Measurements from ENCODE around the gene SLC39A10. TPM values are rescaled to one million over a fixed set of nuclear protein-coding genes. Genes with fewer than 3 reads are reported as not detected.

The SLC39A10 gene
- total RNA-seq, 3 donors from 2014 or later: 15.3 to 22.6 (median 18.6) TPM

DNA sequence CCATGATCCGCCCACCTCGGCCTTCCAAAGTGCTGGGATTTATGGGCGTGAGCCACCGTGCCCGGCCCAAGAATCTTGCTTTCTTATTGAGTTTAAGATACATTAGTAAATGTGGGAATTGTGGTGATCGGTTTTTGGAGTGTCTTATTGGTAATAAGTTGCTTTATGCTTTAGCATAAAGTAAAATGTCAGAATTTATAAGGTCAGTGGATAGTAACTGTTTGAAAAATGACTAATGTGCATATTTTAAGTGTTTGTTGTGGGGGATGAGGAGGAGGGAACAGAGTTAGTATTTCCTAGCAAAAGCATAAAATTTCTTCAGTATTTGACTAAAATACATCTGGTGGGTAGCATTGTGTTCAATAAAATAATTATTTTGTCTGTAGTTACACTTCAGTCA lies 77.4 kb downstream of the SLC39A10 start:
- H3K9me3 ChIP-seq: no peaks in the 10 kb centered on the region
- no peaks in the 10 kb centered on the region for H3K36me3 ChIP-seq (ENCODE audit: low read depth)
- H3K4me1 ChIP-seq (ENCODE audit: low read depth): no peaks in the 10 kb centered on the region
- ATAC-seq: no peak
- intact Hi-C loops (cut with DNase I, micrococcal nuclease): no loop called here
- TF ChIP-seq, protein P1, sequence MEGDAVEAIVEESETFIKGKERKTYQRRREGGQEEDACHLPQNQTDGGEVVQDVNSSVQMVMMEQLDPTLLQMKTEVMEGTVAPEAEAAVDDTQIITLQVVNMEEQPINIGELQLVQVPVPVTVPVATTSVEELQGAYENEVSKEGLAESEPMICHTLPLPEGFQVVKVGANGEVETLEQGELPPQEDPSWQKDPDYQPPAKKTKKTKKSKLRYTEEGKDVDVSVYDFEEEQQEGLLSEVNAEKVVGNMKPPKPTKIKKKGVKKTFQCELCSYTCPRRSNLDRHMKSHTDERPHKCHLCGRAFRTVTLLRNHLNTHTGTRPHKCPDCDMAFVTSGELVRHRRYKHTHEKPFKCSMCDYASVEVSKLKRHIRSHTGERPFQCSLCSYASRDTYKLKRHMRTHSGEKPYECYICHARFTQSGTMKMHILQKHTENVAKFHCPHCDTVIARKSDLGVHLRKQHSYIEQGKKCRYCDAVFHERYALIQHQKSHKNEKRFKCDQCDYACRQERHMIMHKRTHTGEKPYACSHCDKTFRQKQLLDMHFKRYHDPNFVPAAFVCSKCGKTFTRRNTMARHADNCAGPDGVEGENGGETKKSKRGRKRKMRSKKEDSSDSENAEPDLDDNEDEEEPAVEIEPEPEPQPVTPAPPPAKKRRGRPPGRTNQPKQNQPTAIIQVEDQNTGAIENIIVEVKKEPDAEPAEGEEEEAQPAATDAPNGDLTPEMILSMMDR (IDR thresholded peaks at IDR 0.05): no peak
- H3K4me3 ChIP-seq: no peak overlapping the region
- DNase-seq: no peak

DNA sequence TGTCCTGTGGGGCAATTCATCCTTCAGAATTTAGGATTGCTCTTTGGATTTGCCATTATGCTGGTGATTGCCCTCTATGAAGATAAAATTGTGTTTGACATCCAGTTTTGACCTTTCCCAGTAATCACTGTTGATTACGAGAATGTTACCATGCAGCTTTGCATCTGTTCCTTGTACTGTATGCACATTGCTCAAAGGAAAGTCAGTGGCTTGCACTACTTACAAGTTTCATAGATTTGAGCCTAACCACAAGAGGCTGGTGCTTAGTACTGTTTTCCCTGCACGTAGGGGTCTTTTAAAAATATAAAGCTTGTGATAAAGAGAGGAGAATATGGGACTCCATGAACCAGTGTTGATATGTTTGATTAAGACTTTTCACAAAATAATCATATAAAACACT lies 77.9 kb downstream of the SLC39A10 start:
- TF ChIP-seq, protein P1 (IDR thresholded peaks at IDR 0.05): no peak
- Histone ChIP-seq H3K4me1 (ENCODE audit: low read depth) (no peaks in the 10 kb centered on the region), H3K4me3 (no peak overlapping the region), H3K9me3 (no peaks in the 10 kb centered on the region), H3K36me3 (ENCODE audit: low read depth) (no peaks in the 10 kb centered on the region)
- no peak for ATAC-seq
- intact Hi-C loops (cut with DNase I, micrococcal nuclease): no loop called here
- no peak for DNase-seq

DNA sequence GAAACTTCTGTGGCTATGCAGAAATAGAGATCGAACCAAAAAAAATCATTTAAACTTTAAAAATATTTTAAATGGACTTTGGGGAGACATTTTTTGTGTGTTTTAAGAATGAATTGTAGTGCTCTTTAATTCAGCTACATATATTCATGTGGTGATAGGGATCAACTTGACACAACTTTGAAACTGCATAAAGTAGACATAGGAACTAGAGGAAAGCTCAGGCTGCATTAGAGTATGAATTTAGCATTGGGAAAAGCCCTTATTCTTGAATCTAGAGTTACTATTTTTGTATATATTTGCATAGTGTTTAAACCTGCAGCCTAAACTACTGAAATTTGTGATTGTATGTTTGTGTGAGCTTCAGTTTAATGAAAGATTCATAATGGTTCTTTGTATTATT lies 78.3 kb downstream of the SLC39A10 start:
- ATAC-seq (no peak), DNase-seq (no peak)
- TF ChIP-seq, protein P1 (IDR thresholded peaks at IDR 0.05): no peak
- Histone ChIP-seq H3K4me3 (no peak overlapping the region), H3K9me3 (no peaks in the 10 kb centered on the region), H3K4me1 (ENCODE audit: low read depth) (no peaks in the 10 kb centered on the region), H3K36me3 (ENCODE audit: low read depth) (no peaks in the 10 kb centered on the region)
- intact Hi-C loops (cut with DNase I, micrococcal nuclease): no loop called here

DNA sequence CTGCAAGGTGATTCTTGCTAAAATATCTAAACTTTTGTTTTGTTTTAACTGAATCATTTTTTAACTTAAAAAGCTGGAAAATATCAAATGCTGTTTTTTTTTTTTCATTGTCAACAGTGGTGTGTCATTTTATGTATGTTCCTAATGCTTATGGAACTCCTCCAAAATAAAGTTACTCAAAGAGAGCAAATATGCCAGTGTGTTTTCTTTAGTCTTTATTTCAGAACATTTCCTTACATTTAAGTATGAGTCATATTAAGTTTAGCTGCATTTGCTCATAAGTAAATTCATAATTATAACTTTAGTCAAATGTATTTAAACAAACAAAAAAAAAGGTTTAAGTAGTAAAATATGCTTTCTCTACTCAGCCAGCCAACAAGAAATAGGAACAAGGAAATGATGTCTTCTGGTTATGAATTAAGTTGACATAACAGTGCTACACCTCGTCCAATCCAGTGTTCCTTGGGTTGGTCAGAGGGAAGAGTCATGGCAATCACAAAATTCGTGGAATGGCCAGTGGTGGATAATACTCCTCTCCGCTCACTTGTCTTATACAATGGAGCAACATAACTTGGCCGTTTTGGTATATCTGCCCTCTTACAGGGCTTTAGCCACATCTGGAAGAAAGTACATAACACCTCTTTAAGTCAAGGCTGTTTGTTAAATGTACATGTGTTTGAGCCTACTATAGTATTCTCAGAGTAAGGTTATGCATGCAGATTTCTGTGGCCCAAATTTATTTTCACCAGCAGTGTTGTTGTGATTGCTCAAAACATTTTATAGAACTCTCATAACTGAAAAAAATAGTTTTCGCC lies 80.7 kb downstream of the SLC39A10 start:
- ATAC-seq: peak; percentile 18
- Histone ChIP-seq H3K9me3 (no peaks in the 10 kb centered on the region), H3K4me1 (ENCODE audit: low read depth) (no peaks in the 10 kb centered on the region), H3K4me3 (no peak overlapping the region), H3K36me3 (ENCODE audit: low read depth) (no peaks in the 10 kb centered on the region)
- TF ChIP-seq, protein P1 (IDR thresholded peaks at IDR 0.05): no peak
- intact Hi-C loops (cut with DNase I, micrococcal nuclease): no loop called here
- DNase-seq: no peak

DNA sequence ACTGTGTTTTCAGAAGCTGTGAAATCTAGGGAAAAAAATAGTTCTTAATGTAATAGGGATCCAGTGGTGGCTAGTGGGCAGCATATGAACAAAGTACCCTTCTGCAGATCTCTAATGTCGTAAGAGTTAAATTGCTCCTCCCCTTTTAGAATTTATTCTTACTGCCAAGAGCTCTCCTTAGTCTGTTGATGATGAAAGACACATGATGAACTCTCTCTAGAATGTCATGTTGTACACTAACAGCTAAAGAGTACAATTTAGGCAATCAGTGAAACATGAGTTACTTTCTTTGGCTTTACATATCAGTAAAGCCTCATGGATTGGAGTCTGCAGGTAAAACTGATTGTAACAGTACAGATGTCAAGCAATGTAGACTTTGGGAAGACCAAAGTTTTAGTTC lies 84.2 kb downstream of the SLC39A10 start:
- no peak for ATAC-seq
- intact Hi-C loops (cut with DNase I, micrococcal nuclease): no loop called here
- DNase-seq: no peak
- Histone ChIP-seq H3K36me3 (ENCODE audit: low read depth) (no peaks in the 10 kb centered on the region), H3K4me1 (ENCODE audit: low read depth) (no peaks in the 10 kb centered on the region), H3K9me3 (no peaks in the 10 kb centered on the region), H3K4me3 (no peak overlapping the region)
- TF ChIP-seq, protein P1 (IDR thresholded peaks at IDR 0.05): no peak

All from mucosa of descending colon (tissue), 3 donors.